HG03521 (cell line): ENCODE measurements around the gene ZNF23.

Source experiments
- ATAC-seq: cut with Tn5 transposase; IDR thresholded peaks from one replicate; pipeline ENCODE4 v1.9.1; 2021; ENCODE audit warnings: mild to moderate bottlenecking, moderate library complexity; ENCODE audit not compliant: unreplicated experiment

The ZNF23 gene

DNA sequence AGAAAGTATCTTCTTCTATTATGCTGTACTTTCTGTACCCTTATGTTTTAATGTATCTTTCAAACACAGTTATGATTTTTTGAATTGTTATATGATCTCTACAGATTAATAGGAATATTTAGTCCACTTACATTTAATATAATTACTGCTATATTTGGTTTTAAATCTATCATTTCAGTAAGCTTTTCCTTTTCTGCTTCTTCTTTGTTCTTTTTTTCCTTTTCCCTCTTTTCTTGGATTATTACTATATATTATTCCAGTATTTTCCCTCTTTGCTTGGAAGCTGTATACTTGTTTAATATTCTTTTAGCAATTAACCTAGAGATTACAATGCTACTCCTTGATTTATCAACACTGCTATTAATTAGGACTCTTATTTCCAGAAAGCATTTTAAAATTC, 33.7 kb downstream of the ZNF23 start:
- ATAC-seq: no peak

DNA sequence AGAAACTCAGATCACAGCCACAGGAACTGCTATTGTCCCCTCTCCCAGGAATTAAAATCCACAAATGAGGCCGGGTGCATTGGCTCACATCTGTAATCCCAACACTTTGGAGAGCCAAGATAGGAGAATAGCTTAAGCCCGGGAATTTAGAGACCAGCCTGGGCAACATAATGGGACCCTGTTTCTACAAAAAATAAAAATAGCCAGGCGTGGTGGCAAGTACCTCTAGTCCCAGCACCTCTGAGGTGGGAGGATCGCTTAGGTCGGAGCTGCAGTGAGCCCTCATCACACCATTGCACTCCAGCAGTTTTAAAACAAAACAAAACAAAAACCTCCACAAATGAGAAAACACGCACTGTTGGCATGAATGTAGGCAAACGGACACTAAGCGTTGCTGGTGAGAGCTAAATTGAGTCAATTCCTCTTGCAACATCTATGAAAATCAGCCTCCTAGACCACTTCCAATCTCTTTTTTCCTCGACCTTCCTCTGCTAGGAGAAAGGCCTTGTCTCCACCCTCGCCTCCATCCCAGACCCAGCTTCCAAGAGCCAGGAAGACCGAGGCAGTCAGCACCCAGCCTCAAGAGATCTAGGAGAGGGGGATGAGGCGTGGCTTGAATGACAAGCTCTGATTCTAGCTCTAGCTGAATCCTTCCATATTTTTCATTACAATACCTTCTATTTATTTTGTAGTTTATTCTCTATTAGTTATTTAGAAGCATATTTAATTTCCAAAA, 35.0 kb downstream of the ZNF23 start:
- no peak for ATAC-seq

DNA sequence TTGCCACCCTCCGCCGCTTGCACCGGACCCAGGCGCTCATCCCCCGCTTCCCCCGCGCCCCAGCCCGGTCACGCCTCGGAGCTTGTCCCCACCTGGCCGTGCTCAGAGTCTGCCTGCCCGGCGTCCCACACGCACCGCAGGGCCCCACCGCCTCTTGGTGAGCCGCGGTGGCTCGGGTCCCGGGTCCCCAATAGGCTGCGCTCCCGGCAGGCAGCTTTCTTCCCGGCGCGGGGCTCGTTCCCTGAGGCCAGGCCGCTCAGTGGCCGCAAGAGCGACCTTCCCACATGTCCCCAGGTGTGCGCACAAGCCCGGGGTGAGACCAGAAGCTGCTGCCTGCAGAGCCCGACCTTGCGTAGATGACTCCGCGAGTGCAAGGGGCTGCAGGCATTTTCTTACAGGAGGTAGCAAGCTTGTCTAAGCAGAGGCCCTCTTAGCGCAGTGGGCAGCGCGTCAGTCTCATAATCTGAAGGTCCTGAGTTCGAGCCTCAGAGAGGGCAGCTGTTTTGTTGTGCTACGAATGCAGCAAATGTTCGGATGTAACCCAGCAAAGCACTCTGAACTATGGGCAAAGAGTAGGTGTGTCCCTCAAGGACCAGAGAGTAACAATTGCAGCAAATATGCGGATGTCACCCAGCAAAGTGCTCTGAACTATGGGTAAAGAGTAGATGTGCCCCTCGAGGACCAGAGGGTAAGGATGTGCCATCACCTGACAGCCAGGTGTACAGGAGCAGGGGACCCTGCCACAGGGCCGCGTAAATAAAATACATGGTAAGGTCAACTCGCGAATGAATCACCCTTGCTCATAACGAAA, 35.8 kb downstream of the ZNF23 start:
- no peak for ATAC-seq

DNA sequence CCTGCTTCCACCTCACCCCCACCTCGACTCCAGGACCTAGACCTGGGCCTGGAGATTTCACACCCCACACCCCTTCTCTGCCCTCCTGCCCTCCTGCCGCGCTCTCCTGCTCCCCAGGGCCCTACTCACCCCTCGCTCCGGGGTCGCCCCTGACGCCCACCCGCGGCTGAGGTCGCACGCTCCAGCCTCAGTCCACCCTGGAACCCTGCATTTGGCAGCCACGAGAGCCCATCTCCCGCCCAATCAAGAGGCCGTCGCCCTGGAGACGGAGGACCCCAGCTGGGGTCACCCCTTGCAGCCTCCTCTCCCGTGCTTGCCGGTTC, 36.3 kb downstream of the ZNF23 start:
- ATAC-seq: no peak

DNA sequence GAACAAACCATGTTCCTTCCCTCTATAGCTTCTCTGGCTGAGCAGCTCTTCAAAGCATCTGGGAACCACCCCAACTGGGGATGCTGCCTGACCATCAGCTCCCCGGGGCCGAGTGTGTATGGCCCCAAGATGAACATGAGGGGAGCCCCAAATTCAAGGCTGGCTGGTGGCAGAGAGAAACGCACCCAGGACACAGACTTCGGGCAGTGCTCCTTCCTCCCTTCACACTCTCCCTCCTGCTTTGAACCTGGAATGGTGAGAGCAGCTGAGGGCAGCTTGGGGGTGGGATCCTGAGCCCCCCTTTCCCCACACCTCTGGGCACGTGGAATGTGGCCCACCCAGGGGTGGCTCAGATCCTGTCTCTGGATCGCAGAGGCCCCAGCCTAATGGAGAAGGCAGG, 37.4 kb downstream of the ZNF23 start:
- ATAC-seq: no peak

DNA sequence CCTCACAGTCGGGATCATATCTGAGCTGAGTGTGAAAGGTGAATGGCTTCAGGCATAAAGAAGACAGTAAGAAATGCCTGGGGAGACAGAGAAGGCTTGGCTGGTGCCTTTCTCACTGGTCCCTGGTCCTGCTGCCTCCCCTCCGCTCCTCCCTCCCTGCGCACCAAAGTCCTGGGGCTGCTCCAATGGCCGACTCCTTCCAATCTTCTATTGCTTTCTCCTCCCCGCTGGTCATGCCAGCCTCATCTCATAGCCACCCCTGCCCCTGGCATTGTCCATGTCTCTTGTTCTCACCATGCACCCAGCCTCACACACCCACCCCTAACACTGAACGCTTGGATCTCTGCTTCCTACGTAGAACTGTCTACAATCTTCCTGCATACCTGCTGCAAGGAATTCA, 38.2 kb downstream of the ZNF23 start:
- no peak for ATAC-seq

DNA sequence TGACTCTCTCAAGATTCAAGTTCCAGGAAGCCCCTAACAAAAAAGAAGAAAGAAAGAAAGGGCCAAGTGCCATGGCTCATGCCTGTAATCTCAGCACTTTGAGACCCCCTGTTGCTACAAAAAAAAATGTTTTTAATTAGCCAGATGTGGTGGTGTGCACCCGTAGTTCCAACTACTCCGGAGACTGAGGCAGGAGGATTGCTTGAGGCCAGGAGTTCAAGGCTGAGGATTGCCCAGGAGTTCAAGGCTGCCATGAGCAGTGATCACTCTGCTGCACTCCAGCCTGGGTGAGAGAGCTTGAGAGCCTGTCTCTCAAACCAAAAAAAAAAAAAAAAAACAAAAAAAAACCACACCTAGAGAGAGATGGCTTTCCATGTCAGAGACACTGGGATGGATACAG, 39.0 kb downstream of the ZNF23 start:
- ATAC-seq: no peak

DNA sequence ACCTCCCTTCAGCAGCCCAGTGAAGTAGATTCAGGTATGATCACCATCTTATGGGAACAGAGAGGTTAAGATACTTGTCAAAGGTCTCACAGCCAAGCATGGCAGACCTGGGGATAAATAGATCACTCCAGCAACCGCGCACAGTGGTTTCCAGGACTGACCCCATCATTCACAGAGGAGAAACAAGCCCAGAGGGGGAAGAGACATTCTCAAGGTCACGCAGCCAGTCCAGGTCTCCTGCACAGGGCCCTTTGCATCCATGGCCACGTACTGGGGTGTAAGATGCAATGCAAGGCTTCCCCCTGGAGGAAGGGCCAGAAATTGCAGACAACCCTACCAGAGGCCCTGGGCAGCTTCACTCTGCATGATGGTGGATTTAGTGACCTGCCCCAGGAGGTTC, 40.1 kb downstream of the ZNF23 start:
- ATAC-seq: no peak

DNA sequence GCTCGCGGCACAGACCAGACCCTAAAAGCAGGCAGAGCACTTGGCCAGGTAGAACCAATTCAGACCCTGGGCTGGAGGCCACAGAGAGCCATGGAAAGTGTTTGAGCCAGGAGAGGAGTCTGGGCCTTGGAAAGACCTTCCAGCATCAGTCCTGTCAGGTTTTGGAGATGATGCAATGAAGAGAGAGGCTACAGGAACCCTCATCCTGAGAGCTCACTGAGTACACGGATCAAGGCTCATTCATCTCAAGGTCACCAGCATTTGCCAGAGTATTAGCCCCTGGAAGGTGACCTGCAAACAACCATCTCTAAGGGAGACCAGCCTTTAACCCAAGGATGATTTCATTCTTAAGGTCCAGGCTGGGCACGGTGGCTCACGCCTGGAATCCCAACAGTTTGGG, 48.0 kb downstream of the ZNF23 start:
- no peak for ATAC-seq

DNA sequence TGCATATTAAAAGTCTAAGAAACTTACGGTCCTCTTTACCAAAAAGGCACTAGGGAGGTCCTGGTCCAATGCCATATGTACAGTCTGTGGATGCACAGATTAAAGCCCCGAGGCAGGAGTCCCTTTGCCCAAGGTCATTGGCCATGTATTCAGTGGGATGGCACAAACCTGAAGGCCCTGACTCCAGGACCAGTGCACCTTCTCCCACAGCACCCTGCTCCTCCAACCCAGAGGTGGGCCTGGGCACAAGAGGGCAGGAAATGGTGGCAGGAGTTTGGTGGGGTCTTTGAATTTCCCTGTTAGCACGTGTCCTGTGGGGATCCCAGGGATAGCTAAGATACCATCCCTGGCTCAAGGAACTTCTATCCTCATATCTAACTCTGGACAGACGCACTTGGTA, 48.7 kb downstream of the ZNF23 start:
- no peak for ATAC-seq

DNA sequence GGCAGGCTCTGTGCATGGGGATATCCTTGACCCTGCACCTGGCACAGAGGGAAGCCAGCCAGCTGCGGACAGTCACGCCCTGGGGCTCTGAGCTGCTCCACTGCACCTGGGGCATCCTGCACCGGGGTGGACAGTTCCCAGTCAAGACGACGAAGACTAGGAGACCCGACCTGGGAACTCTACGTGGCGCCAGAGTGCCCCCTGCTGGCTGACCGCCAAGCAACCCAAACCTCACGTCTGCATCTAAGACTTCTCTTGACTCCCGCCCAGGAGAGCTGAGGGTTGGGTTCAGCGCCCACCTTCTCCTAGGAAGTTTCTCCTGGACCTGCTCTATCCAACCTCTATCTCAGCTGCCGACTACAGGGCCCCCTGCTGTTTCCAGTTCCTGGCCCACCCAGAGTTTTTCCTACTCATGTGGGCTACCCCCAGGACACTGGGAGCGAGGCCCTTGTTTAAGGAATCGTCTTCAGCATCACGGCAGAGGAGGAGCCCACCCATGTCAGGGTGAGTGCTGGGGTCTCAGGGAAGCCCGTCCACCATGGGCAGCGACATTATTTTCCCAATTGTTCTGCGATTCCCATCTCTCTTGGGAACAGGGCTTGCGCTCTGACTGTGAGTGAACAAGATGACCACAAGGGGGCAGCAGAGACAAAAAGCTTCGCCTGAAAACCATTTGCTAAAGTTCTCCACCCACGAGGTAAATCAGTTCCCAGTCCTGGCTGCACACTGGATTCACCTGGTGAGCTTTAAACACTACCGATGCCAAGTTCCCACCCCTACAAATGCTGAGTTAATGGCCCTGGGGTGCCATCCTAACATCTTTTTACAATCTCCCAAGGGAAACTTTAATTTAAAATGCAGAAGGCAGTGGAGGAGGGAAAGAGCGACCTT, 49.5 kb downstream of the ZNF23 start:
- no peak for ATAC-seq

DNA sequence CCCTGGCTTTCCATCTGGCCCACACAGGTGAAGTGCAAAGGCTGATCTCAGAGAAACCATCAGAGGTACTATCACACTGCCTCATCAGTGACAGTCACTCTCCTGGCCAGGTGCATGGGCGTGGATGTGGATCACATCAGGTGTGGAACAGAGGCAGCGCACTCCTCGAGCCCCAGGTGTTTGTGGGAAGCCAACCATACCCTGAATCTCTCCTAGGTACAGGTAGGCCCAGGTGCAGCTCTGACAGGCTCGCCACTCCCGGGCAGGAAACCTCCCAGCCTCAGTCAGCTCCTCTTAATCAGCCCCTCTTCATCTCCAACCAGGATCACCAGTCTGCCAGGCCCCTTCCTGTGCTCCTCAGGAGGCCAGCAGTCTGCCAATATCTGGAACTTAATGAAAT, 51.9 kb downstream of the ZNF23 start:
- ATAC-seq: no peak

DNA sequence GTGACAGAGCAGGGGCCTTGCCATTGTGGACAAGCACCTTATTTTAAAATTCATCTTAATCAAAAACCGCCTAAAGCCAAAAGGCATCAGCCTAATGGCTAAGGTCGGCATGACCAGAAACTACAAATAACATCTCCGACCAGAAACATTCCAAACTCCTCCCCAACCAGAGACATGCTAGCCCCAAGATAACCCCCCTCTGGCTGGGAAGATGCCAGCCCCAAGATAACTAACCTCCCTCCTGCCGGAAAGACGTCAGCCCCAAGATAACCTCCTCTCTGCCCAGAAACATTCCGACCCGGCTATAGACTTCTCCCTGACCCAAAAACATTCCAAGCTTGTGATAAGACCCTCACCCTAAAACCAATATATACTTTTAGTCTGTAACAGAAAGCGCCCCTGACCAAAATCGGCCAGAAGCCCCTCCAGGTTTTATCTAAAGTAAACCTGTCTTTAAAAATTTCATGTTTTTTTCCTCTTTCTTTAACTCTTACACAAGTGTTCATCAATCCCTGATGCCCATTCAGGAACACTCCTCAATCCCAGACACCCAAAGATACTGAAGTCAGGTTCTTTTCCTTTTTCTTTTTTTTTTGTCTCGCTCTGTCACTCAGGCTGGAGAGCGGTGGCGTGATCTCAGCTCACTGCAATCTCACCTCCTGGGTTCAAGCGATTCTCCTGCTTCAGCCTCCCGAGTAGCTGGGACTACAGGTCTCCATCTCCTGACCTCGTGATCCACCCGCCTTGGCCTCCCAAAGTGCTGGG, 52.9 kb downstream of the ZNF23 start:
- ATAC-seq: no peak

DNA sequence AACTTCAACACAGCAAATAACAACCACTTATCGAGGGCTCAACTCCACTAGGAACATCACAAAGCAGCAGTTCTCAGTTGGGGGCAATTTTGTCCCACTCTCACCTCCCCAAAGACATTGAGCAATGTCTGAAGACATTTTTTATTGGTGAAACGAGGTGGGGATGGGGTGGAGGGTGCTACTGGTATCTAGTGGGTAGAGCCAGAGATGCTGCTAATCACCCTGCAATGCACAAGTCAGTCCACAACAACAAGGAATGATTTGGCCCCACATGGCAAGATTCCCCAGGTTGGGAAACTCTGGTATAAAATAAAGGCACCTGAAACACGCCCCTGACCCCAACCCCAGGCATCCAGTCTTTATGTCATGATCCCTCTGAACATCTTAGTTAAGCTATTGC, 53.5 kb downstream of the ZNF23 start:
- no peak for ATAC-seq

DNA sequence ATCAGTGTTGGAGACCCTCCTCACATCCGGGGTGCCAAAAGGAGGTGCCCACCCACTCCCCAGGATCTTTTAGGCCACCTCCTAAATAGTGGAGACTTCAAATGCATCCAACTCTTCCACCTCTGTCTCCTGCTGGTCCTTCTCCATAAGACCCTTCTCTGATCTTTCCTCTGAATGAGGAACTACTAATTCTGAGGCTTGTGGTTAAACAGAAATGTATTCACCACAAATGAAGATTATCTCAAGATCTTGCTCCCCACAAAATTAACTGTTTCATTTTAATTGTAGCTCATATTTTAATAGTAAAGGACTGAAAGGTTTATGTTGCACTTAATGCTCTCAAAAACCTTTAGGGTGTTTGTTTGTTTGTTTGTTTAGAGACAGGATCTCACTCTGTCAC, 54.3 kb downstream of the ZNF23 start:
- ATAC-seq: no peak

DNA sequence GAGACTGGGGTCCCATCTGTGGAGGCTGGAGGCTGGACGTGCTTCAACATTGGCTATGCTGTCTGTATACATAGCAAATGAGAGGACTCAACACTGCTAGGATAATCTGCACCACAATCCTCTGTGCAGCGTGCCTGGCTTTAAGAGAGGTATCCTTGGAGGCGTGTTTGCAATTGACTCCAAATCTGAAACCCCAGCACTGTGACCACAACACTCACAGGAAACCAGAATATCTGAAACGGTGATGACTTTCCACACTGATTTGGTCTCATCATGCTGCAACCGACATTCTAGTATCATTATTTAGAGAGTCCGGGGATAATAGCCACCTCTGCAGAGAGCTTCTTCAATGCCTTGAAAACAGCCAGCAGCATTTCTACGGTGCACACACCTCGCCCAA, 55.3 kb downstream of the ZNF23 start:
- ATAC-seq: no peak

DNA sequence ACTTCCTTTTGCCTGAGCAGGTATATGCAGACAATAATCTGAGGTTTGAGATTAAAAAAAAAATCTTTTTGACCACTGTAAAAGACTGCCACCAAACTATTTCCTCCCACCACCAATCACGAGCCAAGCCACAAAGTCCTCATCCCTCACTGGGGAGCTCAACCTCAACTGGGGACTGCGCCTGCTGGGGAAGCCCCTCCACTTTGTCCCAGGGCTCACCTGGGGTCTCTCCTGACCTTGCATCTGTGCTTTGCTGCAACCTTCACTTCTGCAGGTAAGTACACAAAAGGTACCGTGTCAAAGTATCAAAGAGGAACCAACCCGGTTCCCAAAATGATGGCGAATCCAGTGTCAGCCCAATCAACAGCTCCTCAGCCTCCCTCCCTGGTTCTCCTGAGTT, 55.7 kb downstream of the ZNF23 start:
- ATAC-seq: no peak

DNA sequence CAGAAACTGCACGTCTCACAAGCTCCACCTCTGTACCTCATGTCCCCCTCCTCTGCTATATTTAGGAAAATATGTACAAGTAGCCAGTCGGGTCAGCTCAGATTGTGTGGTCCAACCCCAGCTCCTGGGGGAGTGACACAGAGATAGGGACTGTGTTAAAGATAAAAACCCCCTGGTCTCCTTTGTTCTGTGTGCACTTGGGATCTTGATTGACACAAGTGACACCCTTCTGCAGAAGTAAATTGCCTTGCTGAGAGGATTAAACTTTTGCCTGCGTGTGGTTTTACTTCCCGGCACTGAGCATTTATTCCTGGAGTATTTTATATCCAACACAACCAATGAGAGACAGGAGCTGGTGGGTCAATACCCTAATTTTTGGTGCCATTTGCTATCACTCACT, 57.7 kb downstream of the ZNF23 start:
- ATAC-seq: no peak

DNA sequence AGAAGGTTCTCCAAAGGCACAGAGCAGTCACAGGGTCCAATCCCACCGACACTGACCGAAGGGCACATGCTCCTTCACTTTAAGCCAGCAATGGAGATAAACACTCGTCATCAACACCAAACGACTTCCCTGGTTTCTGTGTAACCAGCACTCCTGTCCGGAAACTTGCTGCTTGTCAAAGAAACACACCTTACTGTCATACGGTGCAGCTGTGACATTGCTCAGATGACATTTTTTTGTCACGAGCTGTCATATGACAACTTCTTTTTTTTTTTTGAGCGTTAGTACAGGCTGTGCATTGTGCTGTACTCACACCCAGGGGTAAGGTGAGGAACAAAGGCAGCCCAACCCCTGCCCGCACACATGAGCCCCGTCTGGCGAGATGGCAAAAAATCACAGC, 59.4 kb downstream of the ZNF23 start:
- ATAC-seq: no peak

DNA sequence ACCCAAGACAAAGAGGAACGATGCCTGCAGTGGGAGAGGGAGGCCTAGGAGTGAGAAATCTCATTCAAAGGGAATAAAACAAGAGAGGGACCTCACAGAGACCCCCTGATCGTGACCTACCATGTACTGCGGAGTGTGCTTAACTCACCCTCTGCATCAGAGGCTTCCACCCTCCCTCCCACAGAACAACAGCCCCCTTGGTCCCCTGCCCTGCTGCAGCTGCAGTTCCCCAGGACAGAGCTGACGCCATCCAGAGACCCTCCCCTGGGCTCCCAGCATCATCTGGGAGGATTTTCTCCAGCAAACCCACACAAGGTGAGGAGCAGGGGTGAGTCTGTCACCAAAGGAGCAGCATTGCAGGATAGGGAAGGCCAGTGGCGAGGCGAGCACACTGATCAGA, 60.0 kb downstream of the ZNF23 start:
- no peak for ATAC-seq
